Neural progenitor cell (in vitro differentiated cells): ENCODE data around the gene RASSF3. TPM values are rescaled to one million over a fixed set of nuclear protein-coding genes. Genes with fewer than 3 reads are reported as not detected.
"Not testable (repeated sequence)": the region's sequence is repeated elsewhere in the genome, so short reads cannot be mapped to it uniquely, and the experiment has no call there.

Experiments
- DNase-seq: peaks from one replicate; pipeline ENCODE4 v3.0.0-alpha.2; 2016; ENCODE audit warnings: low spot score
- H2AFZ ChIP-seq: fragments of 200-600 bp; sonication (generic); replicated peaks from 2 replicates; pipeline ENCODE4 v1.6.1; 2016; ENCODE audit warnings: antibody characterized with exemption
- H3F3A ChIP-seq: fragments of 200-600 bp; sonication (generic); 2 replicates; pipeline ENCODE4 v1.6.1; 2016; ENCODE audit warnings: antibody characterized with exemption, low read depth
- H3K27ac ChIP-seq: fragments of 200-600 bp; sonication (generic); 2 replicates; pipeline ENCODE4 v1.5.1; 2016; ENCODE audit warnings: mild to moderate bottlenecking
- H3K27me3 ChIP-seq: fragments of 200-600 bp; sonication (generic); 2 replicates; pipeline ENCODE4 v1.6.1; 2016; ENCODE audit warnings: mild to moderate bottlenecking, moderate library complexity
- H3K36me3 ChIP-seq: fragments of 200-600 bp; sonication (generic); 2 replicates; pipeline ENCODE4 v1.5.1; 2016
- H3K4me1 ChIP-seq: fragments of 200-600 bp; sonication (generic); 2 replicates; pipeline ENCODE4 v1.6.1; 2016; ENCODE audit warnings: mixed run types
- H3K4me2 ChIP-seq: fragments of 200-600 bp; sonication (generic); 2 replicates; pipeline ENCODE4 v1.6.1; 2016
- H3K4me3 ChIP-seq: fragments of 200-600 bp; sonication (generic); 2 replicates; pipeline ENCODE4 v1.5.1; 2016
- H3K79me2 ChIP-seq: fragments of 200-600 bp; sonication (generic); 2 replicates; pipeline ENCODE4 v1.6.1; 2016; ENCODE audit warnings: low read depth
- H3K9ac ChIP-seq: fragments of 200-600 bp; sonication (generic); 2 replicates; pipeline ENCODE4 v1.6.1; 2016
- H3K9me3 ChIP-seq: fragments of 200-600 bp; sonication (generic); 2 replicates; pipeline ENCODE4 v1.5.1; 2016; ENCODE audit warnings: low read depth
- H4K20me1 ChIP-seq: fragments of 200-600 bp; sonication (generic); 2 replicates; pipeline ENCODE4 v1.6.1; 2016; ENCODE audit warnings: low read depth
- H3K27ac Mint-ChIP-seq: 3 replicates; pipeline ENCODE4 v1.8.0; 2021; ENCODE audit warnings: mixed read lengths
- H3K27me3 Mint-ChIP-seq: 2 replicates; pipeline ENCODE4 v1.8.0; 2022; ENCODE audit warnings: low read depth, mild to moderate bottlenecking, inconsistent platforms, moderate library complexity, mixed read lengths; ENCODE audit not compliant: insufficient read depth
- H3K36me3 Mint-ChIP-seq: 3 replicates; pipeline ENCODE4 v1.8.0; 2021; ENCODE audit warnings: mixed read lengths
- H3K4me1 Mint-ChIP-seq: 3 replicates; pipeline ENCODE4 v1.8.0; 2021; ENCODE audit warnings: mixed read lengths
- H3K4me3 Mint-ChIP-seq: 3 replicates; pipeline ENCODE4 v1.8.0; 2021; ENCODE audit warnings: mild to moderate bottlenecking, moderate library complexity, mixed read lengths
- H3K9me3 Mint-ChIP-seq: 3 replicates; pipeline ENCODE4 v1.8.0; 2020; ENCODE audit warnings: mixed read lengths
- CTCF ChIP-seq: fragments of 200-600 bp; sonication (generic); IDR thresholded peaks from 2 replicates; pipeline ENCODE4 v1.5.1; 2017; ENCODE audit warnings: antibody characterized with exemption, mild to moderate bottlenecking
- EZH2 ChIP-seq: fragments of 200-600 bp; sonication (generic); IDR thresholded peaks from 2 replicates; pipeline ENCODE4 v1.6.1; 2017; ENCODE audit warnings: antibody characterized with exemption, mild to moderate bottlenecking, moderate library complexity
- EZH2phosphoT487 ChIP-seq: fragments of 200-600 bp; sonication (generic); IDR thresholded peaks from 2 replicates; pipeline ENCODE4 v1.6.1; 2017; ENCODE audit warnings: antibody characterized with exemption
- total RNA-seq: library from RNA; depleted of rRNA; stranded (reverse); fragments of >200 nt; gene quantifications from 2 replicates; pipeline ENCODE4 v1.2.3, GENCODE V29; 2015; ENCODE audit warnings: low replicate concordance

Gene RASSF3
- total RNA-seq, 1 donor from 2014 or later, result 14.5 TPM

GRCh38 chr12:64625243-64626077 is 15.2 kb downstream of the RASSF3 start:
- Mint-ChIP-seq H3K36me3 (peaks cover 3% of the 10 kb centered on the region), H3K4me1 (peaks cover 15% of the 10 kb centered on the region), H3K4me3 (peak overlapping the region; percentile 9), H3K27me3 (peaks cover 2% of the 10 kb centered on the region), H3K9me3 (peaks cover under 1% of the 10 kb centered on the region), H3K27ac (peak overlapping the region; percentile 77)
- Histone ChIP-seq H3K4me3 (no peak overlapping the region), H3K79me2 (peaks cover 87% of the 10 kb centered on the region), H3K9ac (no peak overlapping the region), H3K4me1 (peaks cover 18% of the 10 kb centered on the region), H2AFZ (no peak overlapping the region), H3K4me2 (peak overlapping the region; percentile 2), H3K27me3 (no peaks in the 10 kb centered on the region), H4K20me1 (no peaks in the 10 kb centered on the region), H3K9me3 (no peaks in the 10 kb centered on the region), H3K36me3 (no peaks in the 10 kb centered on the region), H3K27ac (peak overlapping the region; percentile 1), H3F3A (peaks cover 17% of the 10 kb centered on the region)
- TF ChIP-seq EZH2phosphoT487 (no peak), EZH2 (no peak), CTCF (no peak)
- no peak for DNase-seq

- H3K9me3 Mint-ChIP-seq, result not testable (repeated sequence)
Observed at GRCh38 chr12:64626588-64626987, 16.3 kb downstream of the RASSF3 start.

DNA sequence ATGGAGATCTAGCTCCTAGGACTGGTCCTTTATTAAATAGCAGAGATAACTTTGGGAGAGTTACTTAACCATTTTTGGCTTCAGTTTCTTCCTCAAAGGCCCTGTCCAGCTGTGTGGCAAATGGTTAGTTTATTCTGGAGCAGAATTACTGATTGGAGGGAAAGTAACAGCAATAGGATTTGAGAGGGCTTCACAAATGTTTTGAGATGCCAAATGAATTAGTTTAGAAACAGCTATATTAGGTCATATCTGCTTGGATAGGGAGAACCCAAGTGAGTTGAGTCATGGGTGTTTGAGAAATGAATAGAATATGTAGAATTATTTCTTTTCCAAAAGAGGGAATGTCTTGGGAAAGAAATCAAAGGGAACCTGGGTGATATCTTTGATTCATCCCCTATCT is 17.5 kb downstream of the RASSF3 start:
- H3K4me3 Mint-ChIP-seq, result no peak overlapping the region
- no peak for TF ChIP-seq EZH2phosphoT487
- TF ChIP-seq EZH2, result no peak
- no peak for TF ChIP-seq CTCF
- H3K27ac Mint-ChIP-seq, result no peak overlapping the region
- H3K4me2 ChIP-seq, result no peak overlapping the region
- peaks cover 2% of the 10 kb centered on the region for H3K27me3 Mint-ChIP-seq
- H3K4me1 ChIP-seq, result peaks cover 18% of the 10 kb centered on the region
- no peaks in the 10 kb centered on the region for H3K36me3 ChIP-seq
- peaks cover 7% of the 10 kb centered on the region for H3K9me3 Mint-ChIP-seq
- peaks cover 70% of the 10 kb centered on the region for H3K79me2 ChIP-seq
- H3K27me3 ChIP-seq, result no peaks in the 10 kb centered on the region
- peaks cover 17% of the 10 kb centered on the region for H3F3A ChIP-seq
- H3K9me3 ChIP-seq, result no peaks in the 10 kb centered on the region
- H4K20me1 ChIP-seq, result no peaks in the 10 kb centered on the region
- no peak overlapping the region for H3K27ac ChIP-seq
- DNase-seq, result no peak
- H3K36me3 Mint-ChIP-seq, result peaks cover 19% of the 10 kb centered on the region
- no peak overlapping the region for H2AFZ ChIP-seq
- H3K4me3 ChIP-seq, result no peak overlapping the region
- H3K9ac ChIP-seq, result no peak overlapping the region
- peaks cover 15% of the 10 kb centered on the region for H3K4me1 Mint-ChIP-seq

More at GRCh38 chr12:64626588-64626987, 16.3 kb downstream of the RASSF3 start:
- not testable (repeated sequence) for H3K9ac ChIP-seq, H3K27me3 ChIP-seq, H3K4me2 ChIP-seq, H3K4me3 ChIP-seq, H3K4me3 Mint-ChIP-seq, H3K36me3 ChIP-seq, DNase-seq, H2AFZ ChIP-seq, H3K27ac Mint-ChIP-seq, H4K20me1 ChIP-seq, H3K27ac ChIP-seq, H3K27me3 Mint-ChIP-seq, H3K9me3 ChIP-seq
- Histone ChIP-seq H3K79me2 (peaks cover 81% of the 10 kb centered on the region), H3K4me1 (peaks cover 18% of the 10 kb centered on the region), H3F3A (peaks cover 17% of the 10 kb centered on the region)
- Mint-ChIP-seq H3K36me3 (peaks cover 12% of the 10 kb centered on the region), H3K4me1 (peaks cover 15% of the 10 kb centered on the region)

DNA sequence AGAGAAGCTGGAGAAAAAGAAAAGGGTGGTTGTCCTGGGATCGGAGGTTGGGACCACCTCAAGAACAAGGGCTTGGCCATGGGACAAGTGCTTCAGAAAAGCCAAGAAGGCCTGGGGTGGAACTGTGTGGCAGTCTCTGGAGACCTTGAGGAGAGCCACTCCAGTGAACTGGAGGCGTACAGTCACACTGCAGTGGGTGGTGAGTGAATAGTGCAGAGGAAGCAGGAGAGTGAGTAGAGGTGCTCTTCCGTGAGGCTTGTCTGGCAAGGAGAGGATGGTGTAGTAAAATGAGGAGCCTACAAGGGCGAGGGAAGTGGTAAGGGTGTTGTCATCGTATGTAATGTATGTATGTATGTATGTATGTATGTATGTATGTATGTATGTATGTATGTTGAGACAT is 20.9 kb downstream of the RASSF3 start:
- peaks cover 7% of the 10 kb centered on the region for H3K9me3 Mint-ChIP-seq
- TF ChIP-seq EZH2phosphoT487 (no peak), EZH2 (no peak), CTCF (no peak)
- H3K27ac ChIP-seq, result no peak overlapping the region
- H3K27me3 Mint-ChIP-seq, result peaks cover 2% of the 10 kb centered on the region
- no peaks in the 10 kb centered on the region for H3K27me3 ChIP-seq
- no peak overlapping the region for H3K4me2 ChIP-seq
- H4K20me1 ChIP-seq, result peaks cover 3% of the 10 kb centered on the region
- no peak for DNase-seq
- H3K4me1 ChIP-seq, result no peaks in the 10 kb centered on the region
- H3F3A ChIP-seq, result no peaks in the 10 kb centered on the region
- H3K36me3 ChIP-seq, result no peaks in the 10 kb centered on the region
- H3K9ac ChIP-seq, result no peak overlapping the region
- H2AFZ ChIP-seq, result no peak overlapping the region
- H3K4me1 Mint-ChIP-seq, result peaks cover 6% of the 10 kb centered on the region
- no peaks in the 10 kb centered on the region for H3K9me3 ChIP-seq
- H3K79me2 ChIP-seq, result peaks cover 45% of the 10 kb centered on the region
- peaks cover 24% of the 10 kb centered on the region for H3K36me3 Mint-ChIP-seq
- H3K4me3 Mint-ChIP-seq, result no peak overlapping the region
- no peak overlapping the region for H3K4me3 ChIP-seq
- no peak overlapping the region for H3K27ac Mint-ChIP-seq
